GM12878 (cell line): ENCODE results near the gene MYO1E. TPM values are rescaled to one million over a fixed set of nuclear protein-coding genes. Genes with fewer than 3 reads are reported as not detected.

Source experiments
- ATAC-seq: fragments of 200-7000 bp; cut with Tn5 transposase; 3 replicates; pipeline ENCODE4 v1.9.1; 2020; ENCODE audit warnings: mild to moderate bottlenecking, moderate library complexity
- BruUV-seq: library from RNA; stranded (reverse); fragments of 400-500 nt; replicated peaks from 2 replicates; lab custom pipeline; 2021; lab: Mats Ljungman, UMichigan
- CTCF ChIA-PET: fragments of 300-600 bp; sonication (Branson Sonifier 250); formaldehyde crosslinking; extraction: SDS; loops from one replicate; lab custom pipeline; 2021; ENCODE audit warnings: inconsistent platforms; lab: Yijun Ruan, JAX
- POLR2A ChIA-PET: fragments of 350-600 bp; formaldehyde crosslinking; extraction: SDS; loops from one replicate; lab custom pipeline; 2021; ENCODE audit warnings: inconsistent platforms; lab: Charles Lee
- RAD21 ChIA-PET: fragments of 300-600 bp; sonication (Branson Sonifier 250); formaldehyde crosslinking; loops from one replicate; lab custom pipeline; 2023; ENCODE audit warnings: antibody characterized with exemption; ENCODE audit not compliant: unreplicated experiment; lab: Charles Lee
- SMC1A ChIA-PET: fragments of 300-600 bp; sonication (Branson Sonifier 250); formaldehyde crosslinking; loops from one replicate; lab custom pipeline; 2023; ENCODE audit not compliant: unreplicated experiment, uncharacterized antibody; lab: Charles Lee
- DNase-seq: peaks from one replicate; pipeline ENCODE4 v3.0.0-alpha.2; 2011; ENCODE audit warnings: low read depth, low spot score
- FAIRE-seq: peaks from 3 replicates; lab custom pipeline; 2011; peaks lifted over from hg19 to GRCh38; lab: Jason Lieb, UNC
- H2AFZ ChIP-seq: 2 replicates; pipeline ENCODE4 v1.6.0; 2011; ENCODE audit warnings: low read depth, low read length, control low read depth; ENCODE audit not compliant: control insufficient read depth
- H3K27ac ChIP-seq: 2 replicates; pipeline ENCODE4 v1.5.1; 2011; ENCODE audit warnings: control low read depth; ENCODE audit not compliant: control insufficient read depth, insufficient read depth
- H3K27me3 ChIP-seq, 2 experiments: replicated peaks in 1 of 2; 2 replicates each; pipeline versions ENCODE4 v1.6.0 to v1.6.1; 2011; ENCODE audit warnings: low read length in 1 of 2; ENCODE audit not compliant: control insufficient read depth in 2 of 2, insufficient read depth in 2 of 2
- H3K36me3 ChIP-seq, 2 experiments: 2 replicates each; pipeline ENCODE4 v1.5.1; 2011; ENCODE audit warnings: low read length in 1 of 2; ENCODE audit not compliant: control insufficient read depth in 2 of 2, insufficient read depth in 2 of 2
- H3K4me1 ChIP-seq: 2 replicates; pipeline ENCODE4 v1.6.1; 2011; ENCODE audit warnings: mild to moderate bottlenecking, low read length, moderate library complexity, mixed read lengths; ENCODE audit not compliant: control insufficient read depth, insufficient read depth
- H3K4me2 ChIP-seq: 2 replicates; pipeline ENCODE4 v1.6.0; 2011; ENCODE audit warnings: control low read depth; ENCODE audit not compliant: control insufficient read depth, insufficient read depth
- H3K4me3 ChIP-seq: fragments of 200-600 bp; sonication (generic); 2 replicates; pipeline ENCODE4 v1.5.1; 2016
- H3K79me2 ChIP-seq: 2 replicates; pipeline ENCODE4 v1.6.0; 2011; ENCODE audit warnings: low read length; ENCODE audit not compliant: control insufficient read depth, insufficient read depth
- H3K9ac ChIP-seq: 2 replicates; pipeline ENCODE4 v1.8.0; 2011; ENCODE audit warnings: low read length, control low read depth, mixed read lengths; ENCODE audit not compliant: control insufficient read depth, insufficient read depth
- H3K9me3 ChIP-seq: replicated peaks from 3 replicates; pipeline ENCODE4 v1.5.1; 2011; ENCODE audit warnings: mild to moderate bottlenecking, low read length; ENCODE audit not compliant: control insufficient read depth, insufficient read depth
- H4K20me1 ChIP-seq: 2 replicates; pipeline ENCODE4 v1.6.0; 2011; ENCODE audit not compliant: control insufficient read depth, insufficient read depth
- ATF2 ChIP-seq: IDR thresholded peaks from 2 replicates; pipeline ENCODE4 v1.6.1; 2012; ENCODE audit warnings: low read length, inconsistent platforms
- BHLHE40 ChIP-seq, 2 experiments: fragments of 450-650 bp in 1 of 2; IDR thresholded peaks; 2 replicates each; pipeline ENCODE4 v1.6.1; 2011 to 2017; ENCODE audit warnings: low read depth in 2 of 2, borderline replicate concordance in 1 of 2, improper control_type of control experiment in 1 of 2, low read length in 1 of 2, mild to moderate bottlenecking in 1 of 2
- CEBPB ChIP-seq, 2 experiments: fragments of 150-350 bp in 1 of 2; IDR thresholded peaks; 2 replicates each; pipeline ENCODE4 v1.6.1; 2012 to 2014; ENCODE audit warnings: low read depth in 2 of 2, low read length in 2 of 2, borderline replicate concordance in 1 of 2, inconsistent platforms in 1 of 2
- CREB1 ChIP-seq: IDR thresholded peaks from 2 replicates; pipeline ENCODE4 v1.6.1; 2012; ENCODE audit warnings: low read depth, mild to moderate bottlenecking, inconsistent platforms
- CTCF ChIP-seq, 3 experiments: IDR thresholded peaks in 2 of 3; conservative IDR thresholded peaks in 1 of 3; 2 replicates each; pipeline ENCODE4 v1.5.1; 2011; ENCODE audit warnings: low read depth in 3 of 3, low read length in 3 of 3, mild to moderate bottlenecking in 3 of 3, control low read depth in 2 of 3, moderate library complexity in 2 of 3, inconsistent platforms in 1 of 3, mixed read lengths in 1 of 3; ENCODE audit not compliant: control insufficient read depth in 2 of 3, insufficient read depth in 1 of 3; ENCODE audit errors: extremely low read depth in 1 of 3
- EGR1 ChIP-seq, 2 experiments: IDR thresholded peaks; 1 replicate in 1 of 2; 2 replicates in 1 of 2; pipeline ENCODE4 v1.6.1; 2011 to 2012; ENCODE audit warnings: low read depth in 2 of 2, low read length in 2 of 2, borderline replicate concordance in 1 of 2, mild to moderate bottlenecking in 1 of 2, moderate library complexity in 1 of 2
- FOXK2 ChIP-seq: fragments of 450-650 bp; IDR thresholded peaks from 2 replicates; pipeline ENCODE4 v1.6.1; 2017; ENCODE audit warnings: mild to moderate bottlenecking, moderate library complexity
- KDM1A ChIP-seq: fragments of 200-600 bp; sonication (generic); IDR thresholded peaks from 2 replicates; pipeline ENCODE4 v1.6.1; 2016; ENCODE audit warnings: borderline replicate concordance
- MTA2 ChIP-seq: fragments of 450-650 bp; IDR thresholded peaks from 2 replicates; pipeline ENCODE4 v1.6.1; 2016; ENCODE audit warnings: low read depth, mild to moderate bottlenecking, moderate library complexity
- NFIC ChIP-seq: IDR thresholded peaks from 2 replicates; pipeline ENCODE4 v1.6.1; 2012; ENCODE audit warnings: low read depth, mild to moderate bottlenecking, inconsistent platforms, low read length, moderate library complexity
- PML ChIP-seq: IDR thresholded peaks from 2 replicates; pipeline ENCODE4 v1.6.1; 2012; ENCODE audit warnings: low read length, inconsistent platforms
- POLR2AphosphoS2 ChIP-seq: IDR thresholded peaks from 2 replicates; pipeline ENCODE4 v1.6.1; 2011; ENCODE audit warnings: low read depth, mild to moderate bottlenecking, low read length, improper control_type of control experiment, moderate library complexity
- SIN3A ChIP-seq: IDR thresholded peaks from 2 replicates; pipeline ENCODE4 v1.6.1; 2012; ENCODE audit warnings: low read depth, low read length, improper control_type of control experiment
- SREBF1 ChIP-seq: IDR thresholded peaks from 2 replicates; pipeline ENCODE4 v1.6.1; 2012; ENCODE audit warnings: mild to moderate bottlenecking, low read length
- SRF ChIP-seq, 2 experiments: IDR thresholded peaks; 2 replicates each; pipeline ENCODE4 v1.6.1; 2011; ENCODE audit warnings: low read depth in 2 of 2, low read length in 2 of 2, mild to moderate bottlenecking in 1 of 2, moderate library complexity in 1 of 2
- TCF3 ChIP-seq: IDR thresholded peaks from 2 replicates; pipeline ENCODE4 v1.6.1; 2012; ENCODE audit warnings: low read depth, mild to moderate bottlenecking, low read length, borderline replicate concordance; ENCODE audit not compliant: insufficient read depth
- ZBTB11 ChIP-seq: fragments of 450-650 bp; formaldehyde crosslinking; IDR thresholded peaks from 2 replicates; pipeline ENCODE4 v1.5.0; 2022; ENCODE audit warnings: mild to moderate bottlenecking, missing genetic modification characterization
- WGBS: methylation state at CpG from one replicate; pipeline ENCODE4 v1.1.6; 2016; ENCODE audit warnings: low lambda C conversion rate; ENCODE audit not compliant: insufficient replicate concordance, insufficient coverage; ENCODE audit errors: missing lambda C conversion rate; 5-methylcytosine and 5-hydroxymethylcytosine counted together
- in situ Hi-C: fragments of 300-500 bp; cut with MboI; formaldehyde crosslinking; loops from 9 replicates; pipeline ENCODE4 v1.14.3; 2018; ENCODE audit warnings: mixed read lengths
- intact Hi-C: fragments of 100-400 bp; cut with micrococcal nuclease; formaldehyde crosslinking; loops from one replicate; pipeline ENCODE4 v1.14.2; 2022; ENCODE audit not compliant: unreplicated experiment
- polyA plus RNA-seq, 11 experiments: library from polyadenylated mRNA; depleted of rRNA in 4 of 11; unstranded in 6 of 11; stranded (reverse) in 5 of 11; fragments of >200 nt; fragmentation: Nextera tagmentation in 4 of 11; fragmentation: Illumina TruSeq in 1 of 11; extraction: Ambion mirVana in 4 of 11; extraction: Trizol in 1 of 11; gene quantifications; 1 replicate in 1 of 11; 2 replicates in 10 of 11; pipeline versions ENCODE4 v1.2.1 to v1.2.3, GENCODE V29; 2011 to 2016; ENCODE audit warnings: inconsistent platforms in 2 of 11, missing spikeins in 2 of 11, low read depth in 1 of 11
- total RNA-seq, 4 experiments: library from RNA; depleted of rRNA in 3 of 4; stranded (reverse); fragments of >200 nt in 3 of 4; fragmentation: Illumina TruSeq in 1 of 4; extraction: Trizol in 1 of 4; gene quantifications; 2 replicates each; pipeline versions ENCODE4 v1.2.1 to v1.2.3, GENCODE V29; 2013 to 2021

MYO1E gene
- total and polyA plus RNA-seq, 10 of the 15 experiments (the other 5 are each of a cell fraction or from before 2014, with no cell fraction given): 10.3 to 266 (median 64.9) TPM

- in situ Hi-C loops (no loop called here), intact Hi-C loops (no loop called here)
- H3K36me3 ChIP-seq: peaks cover 3 to 4% of the 10 kb centered on the region in 2 experiments; a peak in 2 of 4 replicates
- ATAC-seq (no peak), FAIRE-seq (no peak), DNase-seq (no peak)
- no peak overlapping the region for H3K4me2 ChIP-seq
- TF ChIP-seq POLR2AphosphoS2 (no peak), ATF2 (no peak), PML (no peak), CREB1 (no peak), CTCF (IDR thresholded peaks at IDR 0.05 in 2 of 3, conservative IDR thresholded peaks at IDR 0.05 in 1 of 3; ENCODE audit: control insufficient read depth in 2 of 3, extremely low read depth in 1 of 3, insufficient read depth in 1 of 3, low read depth in 3 of 3, low read length in 3 of 3) (no peak), MTA2 (no peak), FOXK2 (no peak), KDM1A (no peak), SREBF1 (no peak), EGR1 (IDR thresholded peaks at IDR 0.05; ENCODE audit: borderline replicate concordance in 1 of 2, low read depth in 2 of 2, low read length in 2 of 2) (no peak), TCF3 (no peak), BHLHE40 (IDR thresholded peaks at IDR 0.05; ENCODE audit: borderline replicate concordance in 1 of 2, low read depth in 2 of 2, low read length in 1 of 2) (no peak), SRF (IDR thresholded peaks at IDR 0.05; ENCODE audit: low read depth in 2 of 2, low read length in 2 of 2) (no peak), SIN3A (no peak), CEBPB (IDR thresholded peaks at IDR 0.05; ENCODE audit: borderline replicate concordance in 1 of 2, low read depth in 2 of 2, low read length in 2 of 2) (no peak), ZBTB11 (CRISPR knock-in tag) (no peak), NFIC (no peak)
- H3K9ac ChIP-seq: no peak overlapping the region
- H3K27ac ChIP-seq: no peak overlapping the region
- CTCF ChIA-PET: no interaction called here
- BruUV-seq: no TSS peak
- 90% methylated on average over 6 of the region's 6 CpGs for WGBS
- H3K9me3 ChIP-seq: no peaks in the 10 kb centered on the region
- H3K27me3 ChIP-seq: no peaks in the 10 kb centered on the region
- RAD21 ChIA-PET: no interaction called here
- peaks cover 83% of the 10 kb centered on the region for H3K79me2 ChIP-seq
- H2AFZ ChIP-seq: no peak overlapping the region
- POLR2A ChIA-PET: interaction anchor here (0.5 to 1.9 kb wide), 3 partner anchors 8 to 81 kb away, joined by 3 to 8 read pairs (median 4); no protein-coding TSS in a partner anchor
- peaks cover 45% of the 10 kb centered on the region for H3K4me1 ChIP-seq
- no peak overlapping the region for H3K4me3 ChIP-seq
- SMC1A ChIA-PET: interaction anchor here (0.8 to 1.0 kb wide), 2 partner anchors 14 to 17 kb away, joined by 3 read pairs; no protein-coding TSS in a partner anchor
- no peaks in the 10 kb centered on the region for H4K20me1 ChIP-seq
These were observed 65.5 kb downstream of the MYO1E start for GRCh38 chr15:59307165-59307537.
